Activated CD8-positive, alpha-beta T cell treated with anti-CD3 and anti-CD28 coated beads, Interleukin-2, amount 10 ng/mL, durations not matched to agents 7 days and 5 days (primary cell): Measurements from ENCODE around the gene BLVRA. TPM values are rescaled to one million over a fixed set of nuclear protein-coding genes. Genes with fewer than 3 reads are reported as not detected.
"Not testable (repeated sequence)": the region's sequence is repeated elsewhere in the genome, so short reads cannot be mapped to it uniquely, and the experiment has no call there.

ENCODE experiments used
- ATAC-seq: fragments of 150-1000 bp; cut with Tn5 transposase; one replicate; pipeline ENCODE4 v1.10.0; 2021; ENCODE audit warnings: moderate library complexity
- CTCF ChIA-PET: fragments of 350-600 bp; sonication (Branson Sonifier 250); formaldehyde crosslinking; loops from one replicate; lab custom pipeline; 2021; ENCODE audit warnings: antibody characterized with exemption; lab: Charles Lee
- POLR2A ChIA-PET: fragments of 350-600 bp; sonication (Branson Sonifier 250); formaldehyde crosslinking; loops from one replicate; lab custom pipeline; 2021; ENCODE audit warnings: antibody characterized with exemption; lab: Charles Lee
- DNase-seq: peaks from one replicate; pipeline ENCODE4 v3.0.0-alpha.2; 2020
- H3K27ac Mint-ChIP-seq: one replicate; pipeline ENCODE4 v1.8.0; 2021; ENCODE audit warnings: mild to moderate bottlenecking, mixed read lengths
- H3K27me3 Mint-ChIP-seq: one replicate; pipeline ENCODE4 v1.8.0; 2021; ENCODE audit warnings: low read depth, mixed read lengths
- H3K36me3 Mint-ChIP-seq: one replicate; pipeline ENCODE4 v1.8.0; 2021; ENCODE audit warnings: low read depth, mixed read lengths
- H3K4me1 Mint-ChIP-seq: one replicate; pipeline ENCODE4 v1.8.0; 2021; ENCODE audit warnings: low read depth, mixed read lengths
- H3K4me3 Mint-ChIP-seq: one replicate; pipeline ENCODE4 v1.8.0; 2021; ENCODE audit warnings: mild to moderate bottlenecking, mixed read lengths
- H3K9me3 Mint-ChIP-seq: one replicate; pipeline ENCODE4 v1.8.0; 2022; ENCODE audit warnings: mixed read lengths; ENCODE audit not compliant: insufficient read depth
- total RNA-seq, 2 experiments: library from RNA; stranded (reverse); gene quantifications; one replicate each; pipeline ENCODE4 v1.2.3, GENCODE V29; 2021

The BLVRA gene
- total RNA-seq, 2 experiments from 2014 or later = 25.7 to 29.2 TPM

GRCh38 chr7:43729214-43729923 is 29.1 kb upstream of the BLVRA start, which contains the start of gene COA1:
Gene COA1 (minus strand): TSS chr7:43729523. CDS start chr7:43648614, 80,909 bp downstream.
- Mint-ChIP-seq H3K4me1 (peaks cover 37% of the 10 kb centered on the region), H3K36me3 (peaks cover 19% of the 10 kb centered on the region), H3K4me3 (peak within 1 kb of the TSS; percentile 93), H3K27ac (peak within 1 kb of the TSS; percentile 84), H3K27me3 (peaks cover 3% of the 10 kb centered on the region), H3K9me3 (no peaks in the 10 kb centered on the region)
- DNase-seq (peak; percentile 83), ATAC-seq (peak; percentile 97)
- CTCF ChIA-PET = interaction anchor here (0.7 to 3.1 kb wide), 11 partner anchors 8 to 147 kb away, joined by 3 to 34 read pairs (median 6); partner anchors contain the start of gene STK17A
- POLR2A ChIA-PET = interaction anchor here (0.9 to 1.9 kb wide), 5 partner anchors 129 to 177 kb away, joined by 3 to 12 read pairs (median 4); partner anchors contain the start of gene STK17A

- Mint-ChIP-seq H3K4me3 (peak overlapping the region; percentile 93), H3K36me3 (peaks cover 14% of the 10 kb centered on the region), H3K27me3 (peaks cover 3% of the 10 kb centered on the region), H3K4me1 (peaks cover 35% of the 10 kb centered on the region), H3K27ac (peak overlapping the region; percentile 84), H3K9me3 (no peaks in the 10 kb centered on the region)
- ChIA-PET POLR2A (interaction anchor here (0.9 to 1.9 kb wide), 6 partner anchors 20 to 147 kb away, joined by 3 to 12 read pairs (median 4); partner anchors contain the start of gene STK17A), CTCF (interaction anchor here (0.9 to 3.1 kb wide), 9 partner anchors 9 to 147 kb away, joined by 3 to 34 read pairs (median 7); partner anchors contain the start of gene STK17A)
- ATAC-seq = no peak
- DNase-seq = no peak
These were observed 28.6 kb upstream of the BLVRA start for GRCh38 chr7:43729924-43730248.

DNA sequence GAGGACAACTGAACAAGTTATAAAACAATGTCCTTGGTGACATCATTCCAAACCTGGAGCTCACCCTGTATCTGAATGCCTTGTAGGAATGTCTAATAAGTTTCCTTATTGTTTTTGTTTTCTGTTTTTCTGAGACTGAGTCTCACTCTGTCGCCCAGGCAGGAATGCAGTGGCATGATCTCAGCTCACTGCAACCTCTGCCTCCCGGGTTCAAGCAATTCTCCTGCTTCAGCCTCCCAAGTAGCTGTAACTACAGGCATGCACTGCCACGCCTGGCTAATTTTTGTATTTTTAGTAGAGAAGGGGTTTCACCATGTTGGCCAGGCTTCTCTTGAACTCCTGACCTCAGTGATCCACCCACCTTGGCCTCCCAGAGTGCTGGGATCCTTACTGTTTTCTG is 27.0 kb upstream of the BLVRA start:
- H3K27me3 Mint-ChIP-seq, H3K9me3 Mint-ChIP-seq, H3K27ac Mint-ChIP-seq, DNase-seq, POLR2A ChIA-PET, ATAC-seq, H3K4me3 Mint-ChIP-seq: not testable (repeated sequence)
- Mint-ChIP-seq H3K4me1 (peaks cover 31% of the 10 kb centered on the region), H3K36me3 (peaks cover 10% of the 10 kb centered on the region)
- CTCF ChIA-PET = interaction anchor here (1.3 to 2.8 kb wide), 3 partner anchors 13 to 148 kb away, joined by 3 to 25 read pairs (median 4); partner anchors contain the start of gene STK17A

DNA sequence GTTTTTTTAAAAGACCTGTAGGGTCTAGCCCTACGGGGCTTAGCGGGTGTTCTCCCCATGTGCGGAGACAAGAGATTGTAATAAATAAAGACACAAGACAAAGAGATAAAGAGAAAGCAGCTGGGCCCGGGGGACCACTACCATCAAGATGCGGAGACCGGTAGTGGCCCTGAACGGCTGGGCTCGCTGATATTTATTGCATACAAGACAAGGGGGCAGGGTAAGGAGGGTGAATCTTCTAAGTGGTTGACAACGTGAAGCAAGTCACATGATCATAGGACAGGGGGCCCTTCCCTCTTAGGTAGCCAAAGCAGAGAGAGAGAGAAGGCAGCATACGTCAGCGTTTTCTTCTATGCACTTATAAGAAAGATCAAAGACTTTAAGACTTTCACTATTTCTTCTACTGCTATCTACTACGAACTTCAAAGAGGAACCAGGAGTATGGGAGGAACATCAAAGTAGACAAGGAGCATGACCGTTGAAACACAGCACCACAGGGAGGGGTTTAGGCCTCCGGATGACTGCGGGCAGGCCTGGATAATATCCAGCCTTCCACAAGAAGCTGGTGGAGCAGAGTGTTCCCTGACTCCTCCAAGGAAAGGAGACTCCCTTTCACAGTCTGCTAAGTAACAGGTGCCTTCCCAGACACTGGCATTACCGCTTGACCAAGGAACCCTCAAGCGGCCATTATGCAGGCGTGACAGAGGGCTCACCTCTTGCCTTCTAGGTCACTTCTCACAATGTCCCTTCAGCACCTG is 23.7 kb upstream of the BLVRA start:
- POLR2A ChIA-PET, H3K36me3 Mint-ChIP-seq: not testable (repeated sequence)
- CTCF ChIA-PET = interaction anchor here (0.9 to 1.0 kb wide), 2 partner anchors 11 to 154 kb away, joined by 3 read pairs; no protein-coding TSS in a partner anchor

DNA sequence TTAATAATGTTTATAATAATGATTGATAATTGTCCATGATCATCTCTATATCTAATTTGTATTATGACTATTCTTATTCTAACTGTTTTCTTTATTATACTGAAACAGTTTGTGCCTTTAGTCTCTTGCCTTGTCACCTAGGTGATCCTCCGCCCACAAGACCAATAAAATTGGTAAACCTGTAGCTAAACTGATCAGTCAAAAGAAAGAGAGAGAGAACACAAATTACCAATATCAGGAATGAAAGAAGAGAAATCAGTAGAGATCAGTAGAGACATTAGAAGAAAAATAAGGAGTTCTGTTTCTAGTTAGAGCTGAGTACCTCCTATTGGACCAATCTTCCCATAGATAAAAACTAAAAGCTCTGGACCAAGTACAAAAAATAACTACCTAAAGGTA is 23.1 kb upstream of the BLVRA start:
- ChIA-PET CTCF (interaction anchor here (1.0 to 1.4 kb wide), 3 partner anchors 10 to 152 kb away, joined by 3 to 4 read pairs (median 3); partner anchors contain the start of gene STK17A), POLR2A (no interaction called here)
- peaks cover 2% of the 10 kb centered on the region for H3K4me1 Mint-ChIP-seq
- peaks cover 3% of the 10 kb centered on the region for H3K27me3 Mint-ChIP-seq
- no peak overlapping the region for H3K27ac Mint-ChIP-seq
- no peaks in the 10 kb centered on the region for H3K36me3 Mint-ChIP-seq
- no peak overlapping the region for H3K4me3 Mint-ChIP-seq
- ATAC-seq (no peak), DNase-seq (no peak)
- no peaks in the 10 kb centered on the region for H3K9me3 Mint-ChIP-seq

More for the DNA sequence above, 23.7 kb upstream of the BLVRA start:
- ATAC-seq, DNase-seq, H3K4me3 Mint-ChIP-seq, H3K4me1 Mint-ChIP-seq, H3K9me3 Mint-ChIP-seq, H3K27me3 Mint-ChIP-seq, H3K27ac Mint-ChIP-seq: not testable (repeated sequence)

DNA sequence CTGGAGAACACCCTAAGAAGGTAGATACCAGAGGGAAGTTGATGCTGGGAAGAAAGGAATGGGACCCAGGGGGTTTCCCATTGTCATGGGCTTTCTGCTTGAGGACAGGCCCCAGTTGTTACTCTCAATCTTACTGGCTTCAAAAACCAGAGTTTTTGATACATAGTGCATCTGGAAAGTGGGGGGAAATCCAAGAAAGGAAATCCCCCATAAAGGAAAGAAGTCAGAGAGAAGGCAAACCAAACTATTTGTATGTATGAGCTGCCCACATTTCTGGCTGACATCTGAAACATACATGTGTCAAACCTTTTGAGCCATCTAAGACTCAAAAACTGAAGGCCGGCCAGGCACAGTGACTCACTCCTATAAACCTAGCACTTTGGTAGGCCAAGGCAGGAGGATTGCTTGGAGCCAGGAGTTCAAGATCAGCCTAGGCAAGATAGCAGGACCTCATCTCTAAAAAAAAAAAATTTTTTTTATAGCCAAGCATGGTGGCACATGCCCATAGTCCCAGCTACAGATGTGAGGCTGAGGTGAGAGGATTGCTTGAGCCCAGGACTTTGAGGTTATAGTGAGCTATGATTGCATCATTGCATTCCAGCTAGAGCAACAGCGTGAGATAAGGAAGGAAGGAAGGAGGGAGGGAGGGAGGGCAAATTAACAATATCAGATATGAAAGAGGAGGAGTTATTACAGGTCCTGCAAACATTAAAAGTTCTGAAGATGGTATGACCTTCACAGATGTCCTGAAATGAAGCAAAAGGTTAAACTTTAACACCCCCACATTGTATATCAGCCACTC is 22.5 kb upstream of the BLVRA start:
- ATAC-seq (no peak), DNase-seq (no peak)
- no peaks in the 10 kb centered on the region for H3K9me3 Mint-ChIP-seq
- peaks cover 1% of the 10 kb centered on the region for H3K4me1 Mint-ChIP-seq
- H3K36me3 Mint-ChIP-seq = no peaks in the 10 kb centered on the region
- POLR2A ChIA-PET = no interaction called here
- CTCF ChIA-PET = interaction anchor here (0.6 to 2.4 kb wide), 5 partner anchors 9 to 296 kb away, joined by 3 to 15 read pairs (median 3); partner anchors contain the start of gene STK17A
- H3K4me3 Mint-ChIP-seq = no peak overlapping the region
- peaks cover 3% of the 10 kb centered on the region for H3K27me3 Mint-ChIP-seq
- no peak overlapping the region for H3K27ac Mint-ChIP-seq

DNA sequence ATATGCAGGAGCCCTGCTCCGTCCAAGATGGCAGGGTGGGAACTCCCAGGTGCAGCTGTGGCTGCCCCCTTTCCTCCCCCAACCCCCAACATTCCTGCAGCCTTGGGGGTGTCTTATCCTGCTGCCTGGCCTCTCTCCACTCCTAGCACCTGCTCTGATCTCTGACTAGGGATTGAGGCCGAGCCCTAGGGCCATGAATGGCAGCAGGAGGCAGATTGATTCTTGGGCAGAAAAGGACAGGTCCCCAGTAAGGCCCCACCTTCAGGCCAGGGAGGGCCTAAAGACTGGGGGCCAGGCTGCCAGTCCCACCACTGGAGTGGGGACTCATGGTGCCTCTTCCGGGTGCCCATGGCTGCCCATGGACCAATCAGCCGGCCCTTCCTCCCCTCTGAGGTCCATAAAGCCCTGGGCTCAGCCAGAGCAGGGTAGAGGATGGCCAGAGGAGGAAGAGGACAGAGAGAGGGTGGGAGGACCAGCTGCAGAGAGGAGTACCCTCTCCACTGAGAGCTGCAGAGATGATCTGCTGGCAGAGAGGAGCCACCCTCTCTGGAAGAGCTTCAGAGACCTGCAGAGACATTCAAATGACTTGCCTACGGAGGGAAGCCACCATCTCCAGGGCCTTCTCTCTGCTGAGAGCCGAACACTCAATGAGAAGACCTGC is 20.9 kb upstream of the BLVRA start:
- no peaks in the 10 kb centered on the region for H3K36me3 Mint-ChIP-seq
- no peaks in the 10 kb centered on the region for H3K9me3 Mint-ChIP-seq
- H3K27me3 Mint-ChIP-seq = no peaks in the 10 kb centered on the region
- ChIA-PET POLR2A (no interaction called here), CTCF (interaction anchor here (0.7 to 2.4 kb wide), 3 partner anchors 8 to 101 kb away, joined by 3 to 15 read pairs (median 3); no protein-coding TSS in a partner anchor)
- DNase-seq (no peak), ATAC-seq (no peak)
- no peak overlapping the region for H3K27ac Mint-ChIP-seq
- peaks cover 1% of the 10 kb centered on the region for H3K4me1 Mint-ChIP-seq
- no peak overlapping the region for H3K4me3 Mint-ChIP-seq

DNA sequence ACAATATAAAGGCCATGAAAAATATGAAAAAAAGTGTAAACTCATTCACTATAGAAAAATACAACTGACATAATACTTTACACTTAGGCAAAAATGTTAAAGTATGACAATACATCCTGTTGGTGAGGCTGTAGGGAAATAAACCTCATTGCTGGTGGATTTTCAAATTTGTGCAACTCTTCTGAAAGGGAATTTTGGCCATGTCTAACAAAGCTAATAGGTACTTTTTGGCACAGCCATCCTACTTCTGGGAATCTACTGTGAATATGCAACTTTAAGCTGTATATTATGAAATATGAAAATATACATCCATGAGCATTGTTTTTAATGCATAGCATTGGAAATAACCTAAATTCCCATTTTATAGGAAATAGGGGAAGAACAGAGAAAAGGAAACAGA is 15.8 kb upstream of the BLVRA start:
- Mint-ChIP-seq H3K36me3 (no peaks in the 10 kb centered on the region), H3K27me3 (no peaks in the 10 kb centered on the region), H3K27ac (no peak overlapping the region), H3K9me3 (no peaks in the 10 kb centered on the region), H3K4me1 (no peaks in the 10 kb centered on the region), H3K4me3 (no peak overlapping the region)
- POLR2A ChIA-PET = no interaction called here
- no peak for DNase-seq
- ATAC-seq = no peak
- CTCF ChIA-PET = interaction anchor here (2.2 kb wide), 1 partner anchor 160 kb away, joined by 5 read pairs; the partner anchor contains the start of gene STK17A

GRCh38 chr7:43747328-43748105 is 11.0 kb upstream of the BLVRA start:
- H3K36me3 Mint-ChIP-seq = no peaks in the 10 kb centered on the region
- no peak overlapping the region for H3K4me3 Mint-ChIP-seq
- no peaks in the 10 kb centered on the region for H3K9me3 Mint-ChIP-seq
- ChIA-PET CTCF (interaction anchor here (0.9 kb wide), 1 partner anchor 67 kb away, joined by 3 read pairs; no protein-coding TSS in a partner anchor), POLR2A (no interaction called here)
- DNase-seq = no peak
- peaks cover 4% of the 10 kb centered on the region for H3K4me1 Mint-ChIP-seq
- H3K27ac Mint-ChIP-seq = no peak overlapping the region
- no peaks in the 10 kb centered on the region for H3K27me3 Mint-ChIP-seq
- no peak for ATAC-seq

GRCh38 chr7:43749383-43749940 is 9.0 kb upstream of the BLVRA start:
- CTCF ChIA-PET = interaction anchor here (0.6 to 1.2 kb wide), 3 partner anchors 11 to 174 kb away, joined by 3 read pairs; no protein-coding TSS in a partner anchor
- no peak for ATAC-seq

More at GRCh38 chr7:43749383-43749940, 9.0 kb upstream of the BLVRA start:
- H3K36me3 Mint-ChIP-seq = no peaks in the 10 kb centered on the region
- peaks cover 4% of the 10 kb centered on the region for H3K4me1 Mint-ChIP-seq
- POLR2A ChIA-PET = interaction anchor here (1.0 kb wide), 1 partner anchor 19 kb away, joined by 4 read pairs; no protein-coding TSS in a partner anchor
- no peak for DNase-seq
- no peak overlapping the region for H3K4me3 Mint-ChIP-seq
- no peaks in the 10 kb centered on the region for H3K27me3 Mint-ChIP-seq
- no peaks in the 10 kb centered on the region for H3K9me3 Mint-ChIP-seq
- no peak overlapping the region for H3K27ac Mint-ChIP-seq
